AG04450 (cell line): ENCODE measurements around the gene CDH10. TPM values are rescaled to one million over a fixed set of nuclear protein-coding genes. Genes with fewer than 3 reads are reported as not detected.

ENCODE experiments used
- CTCF ChIA-PET: fragments of 300-600, 350-600 bp; formaldehyde crosslinking; extraction: SDS; loops from one replicate; lab custom pipeline; 2022; ENCODE audit warnings: antibody characterized with exemption, inconsistent platforms; lab: Charles Lee
- POLR2A ChIA-PET: fragments of 350-600 bp; formaldehyde crosslinking; extraction: SDS; loops from one replicate; lab custom pipeline; 2021; ENCODE audit warnings: antibody characterized with exemption, inconsistent platforms; lab: Yijun Ruan, JAX
- DNase-seq: peaks from one replicate; pipeline ENCODE4 v3.0.0-alpha.2; 2011; ENCODE audit warnings: low read depth, low spot score
- H3K27ac ChIP-seq: one replicate; pipeline ENCODE4 v1.5.1; 2012; ENCODE audit warnings: low read depth, low read length, control low read depth
- H3K27me3 ChIP-seq: one replicate; pipeline ENCODE4 v1.6.0; 2012; ENCODE audit warnings: low read length; ENCODE audit not compliant: control insufficient read depth, insufficient read depth
- H3K4me3 ChIP-seq: 2 replicates; pipeline ENCODE4 v1.5.1; 2011; ENCODE audit warnings: mild to moderate bottlenecking, low read depth, low read length, control low read depth
- H3K9me3 ChIP-seq: 2 replicates; pipeline ENCODE4 v1.5.1; 2012; ENCODE audit warnings: low read length; ENCODE audit not compliant: control insufficient read depth, insufficient read depth
- CTCF ChIP-seq: IDR thresholded peaks from 2 replicates; pipeline ENCODE4 v1.5.1; 2011; ENCODE audit warnings: low read depth, low read length, control low read depth, inconsistent platforms
- polyA plus RNA-seq: library from polyadenylated mRNA; depleted of rRNA; stranded (reverse); fragments of >200 nt; gene quantifications from 2 replicates; pipeline ENCODE4 v1.2.3, GENCODE V29; 2011

The CDH10 gene
- polyA plus RNA-seq, 1 experiment, result not detected

- POLR2A ChIA-PET, result no interaction called here
- Histone ChIP-seq H3K4me3 (no peak overlapping the region), H3K9me3 (peaks cover 2% of the 10 kb centered on the region; the same call in 1 of the 2 replicates), H3K27me3 (no peaks in the 10 kb centered on the region), H3K27ac (no peak overlapping the region)
- TF ChIP-seq CTCF, result no peak
- DNase-seq, result no peak
- CTCF ChIA-PET, result no interaction called here
Measured at GRCh38 chr5:24616566-24616965, 28.2 kb downstream of the CDH10 start.

- Histone ChIP-seq H3K27ac (no peak overlapping the region), H3K4me3 (no peak overlapping the region), H3K27me3 (no peaks in the 10 kb centered on the region), H3K9me3 (peaks cover 3% of the 10 kb centered on the region; the same call in 1 of the 2 replicates)
- TF ChIP-seq CTCF, result no peak
- ChIA-PET POLR2A (no interaction called here), CTCF (no interaction called here)
- DNase-seq, result no peak
Measured at GRCh38 chr5:24615159-24615558, 29.6 kb downstream of the CDH10 start.

- Histone ChIP-seq H3K4me3 (no peak overlapping the region), H3K27ac (no peak overlapping the region), H3K9me3 (peaks cover 10% of the 10 kb centered on the region; the same call in 1 of the 2 replicates), H3K27me3 (no peaks in the 10 kb centered on the region)
- no peak for TF ChIP-seq CTCF
- DNase-seq, result no peak
- CTCF ChIA-PET, result no interaction called here
- POLR2A ChIA-PET, result no interaction called here
Measured at GRCh38 chr5:24609706-24610105, 35.1 kb downstream of the CDH10 start.

GRCh38 chr5:24606971-24607370 lies 37.8 kb downstream of the CDH10 start:
- Histone ChIP-seq H3K4me3 (no peak overlapping the region), H3K27me3 (no peaks in the 10 kb centered on the region), H3K9me3 (peaks cover 12% of the 10 kb centered on the region; the same call in 1 of the 2 replicates), H3K27ac (no peak overlapping the region)
- no peak for DNase-seq
- CTCF ChIA-PET, result no interaction called here
- POLR2A ChIA-PET, result no interaction called here
- TF ChIP-seq CTCF, result no peak

GRCh38 chr5:24602188-24602587 lies 42.6 kb downstream of the CDH10 start:
- Histone ChIP-seq H3K9me3 (peaks cover 5% of the 10 kb centered on the region; the same call in 1 of the 2 replicates), H3K27ac (no peak overlapping the region), H3K4me3 (no peak overlapping the region), H3K27me3 (no peaks in the 10 kb centered on the region)
- ChIA-PET POLR2A (no interaction called here), CTCF (no interaction called here)
- TF ChIP-seq CTCF, result no peak
- DNase-seq, result no peak
